Uterus (tissue), 4 donors: ENCODE results near the gene GAPVD1. TPM values are rescaled to one million over a fixed set of nuclear protein-coding genes. Genes with fewer than 3 reads are reported as not detected.
"Not testable (repeated sequence)": the region's sequence is repeated elsewhere in the genome, so short reads cannot be mapped to it uniquely, and the experiment has no call there.

Source experiments
- DNase-seq, 2 donors: peaks; one replicate each; pipeline ENCODE4 v3.0.0-alpha.2; 2019 to 2020
- H3K27ac ChIP-seq, 2 donors: fragments of 200-600 bp; sonication (generic); 1 replicate in 1 of 2; 2 replicates in 1 of 2; pipeline ENCODE4 v1.5.1; 2016 to 2018
- H3K27me3 ChIP-seq, 2 donors: fragments of 200-600 bp; sonication (generic); one replicate each; pipeline ENCODE4 v1.5.1; 2018 to 2019; ENCODE audit warnings: control low read depth in 1 of 2
- H3K36me3 ChIP-seq, 2 donors: fragments of 200-600 bp; sonication (generic); one replicate each; pipeline ENCODE4 v1.5.1; 2019; ENCODE audit warnings: control low read depth in 1 of 2
- H3K4me1 ChIP-seq, 2 donors: fragments of 200-600 bp; sonication (generic); one replicate each; pipeline ENCODE4 v1.5.1; 2018 to 2019; ENCODE audit warnings: control low read depth in 1 of 2
- H3K4me3 ChIP-seq, 2 donors: fragments of 200-600 bp; sonication (generic); 1 replicate in 1 of 2; 2 replicates in 1 of 2; pipeline ENCODE4 v1.5.1; 2018 to 2019; ENCODE audit warnings: mild to moderate bottlenecking in 1 of 2
- H3K9me3 ChIP-seq, 2 donors: fragments of 200-600 bp; sonication (generic); one replicate each; pipeline ENCODE4 v1.5.1; 2019; ENCODE audit warnings: control low read depth in 1 of 2
- POLR2A ChIP-seq, 2 donors: fragments of 450-650 bp; IDR thresholded peaks; one replicate each; pipeline ENCODE4 v1.6.1; 2016; ENCODE audit warnings: antibody characterized with exemption in 2 of 2, mild to moderate bottlenecking in 1 of 2, moderate library complexity in 1 of 2
- intact Hi-C: fragments of 100-400 bp; cut with DNase I; formaldehyde crosslinking; loops from one replicate; pipeline ENCODE4 v1.15.1; 2023; ENCODE audit warnings: low total_unique reads
- total RNA-seq, 4 donors: library from RNA; depleted of rRNA in 3 of 4; stranded (reverse); fragments of >200 nt in 3 of 4; gene quantifications; one replicate each; pipeline versions ENCODE4 v1.1.0 to v1.2.4, GENCODE V29; 2014 to 2023
- TF ChIP-seq, protein P1 (sequence below), 4 experiments: fragments of 200-600 bp in 2 of 4; fragments of 450-650 bp in 2 of 4; sonication (generic) in 2 of 4; IDR thresholded peaks; one replicate each; pipeline ENCODE4 v1.5.1; 2016 to 2019; ENCODE audit warnings: antibody characterized with exemption in 4 of 4, mild to moderate bottlenecking in 2 of 4, moderate library complexity in 1 of 4
- donor health status: DM: yes; HTN: yes; CAD: no.

The GAPVD1 gene
- 10 to 100 TPM; 41.0 to 73.8 (median 64.0) TPM for total RNA-seq

DNA sequence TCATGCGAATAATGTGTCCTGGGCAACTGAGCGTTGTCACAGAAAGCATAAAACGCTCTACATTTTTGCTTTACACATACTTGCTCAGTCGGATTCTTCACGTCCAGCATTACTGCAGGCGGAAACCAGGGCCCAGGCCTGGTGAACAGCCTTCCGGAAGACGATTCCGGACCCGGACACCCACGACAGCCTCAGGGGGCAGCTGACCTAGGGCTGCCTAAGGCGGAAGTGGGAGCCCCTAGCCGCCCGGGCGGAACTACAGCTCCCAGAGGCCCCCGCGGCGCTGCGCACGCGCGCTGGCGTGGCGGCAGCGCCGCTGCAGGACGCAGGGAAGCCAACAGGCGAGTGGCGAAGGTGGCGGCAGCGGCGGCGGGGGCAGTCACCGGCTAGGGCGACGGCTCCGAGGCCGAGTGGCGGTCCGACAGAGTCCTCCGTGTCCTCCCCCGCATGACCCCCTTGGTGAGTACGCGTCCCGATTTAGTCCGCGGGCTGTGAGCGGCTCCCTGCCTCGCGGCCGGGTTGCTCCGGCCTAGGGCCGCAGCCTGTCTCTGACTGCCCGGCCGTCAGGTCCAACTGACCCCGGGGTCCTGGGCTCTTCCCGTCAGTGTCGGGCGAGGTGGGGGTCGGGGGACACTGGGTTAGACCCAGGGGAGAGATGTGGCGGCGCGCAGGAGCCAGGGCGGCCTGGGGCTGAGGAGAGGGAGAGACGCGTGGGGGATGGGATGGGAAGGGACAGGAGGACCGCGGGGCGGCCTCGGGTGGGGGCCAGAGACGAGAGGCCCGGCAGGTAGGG, at the start of gene GAPVD1:
GAPVD1 (plus strand) TSS at position 326 of the 793 bp plus-strand sequence. CDS start 37,096 bp downstream, outside the sequence.
- DNase-seq = peak; percentile 80 to 89
- no peaks in the 10 kb centered on the region for H3K9me3 ChIP-seq
- intact Hi-C loops = no loop called here
- H3K27me3 ChIP-seq = no peaks in the 10 kb centered on the region
- no peaks in the 10 kb centered on the region for H3K4me1 ChIP-seq
- H3K36me3 ChIP-seq = no peaks in the 10 kb centered on the region
- peak; percentile 54 to 67 for TF ChIP-seq POLR2A (IDR thresholded peaks at IDR 0.05)
- TF ChIP-seq, protein P1, sequence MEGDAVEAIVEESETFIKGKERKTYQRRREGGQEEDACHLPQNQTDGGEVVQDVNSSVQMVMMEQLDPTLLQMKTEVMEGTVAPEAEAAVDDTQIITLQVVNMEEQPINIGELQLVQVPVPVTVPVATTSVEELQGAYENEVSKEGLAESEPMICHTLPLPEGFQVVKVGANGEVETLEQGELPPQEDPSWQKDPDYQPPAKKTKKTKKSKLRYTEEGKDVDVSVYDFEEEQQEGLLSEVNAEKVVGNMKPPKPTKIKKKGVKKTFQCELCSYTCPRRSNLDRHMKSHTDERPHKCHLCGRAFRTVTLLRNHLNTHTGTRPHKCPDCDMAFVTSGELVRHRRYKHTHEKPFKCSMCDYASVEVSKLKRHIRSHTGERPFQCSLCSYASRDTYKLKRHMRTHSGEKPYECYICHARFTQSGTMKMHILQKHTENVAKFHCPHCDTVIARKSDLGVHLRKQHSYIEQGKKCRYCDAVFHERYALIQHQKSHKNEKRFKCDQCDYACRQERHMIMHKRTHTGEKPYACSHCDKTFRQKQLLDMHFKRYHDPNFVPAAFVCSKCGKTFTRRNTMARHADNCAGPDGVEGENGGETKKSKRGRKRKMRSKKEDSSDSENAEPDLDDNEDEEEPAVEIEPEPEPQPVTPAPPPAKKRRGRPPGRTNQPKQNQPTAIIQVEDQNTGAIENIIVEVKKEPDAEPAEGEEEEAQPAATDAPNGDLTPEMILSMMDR (IDR thresholded peaks at IDR 0.05) = peak; percentile 32 to 68 (median 66)
- peak within 1 kb of the TSS; percentile 76 to 87 for H3K4me3 ChIP-seq
- peak within 1 kb of the TSS; percentile 47 to 82 for H3K27ac ChIP-seq

GRCh38 chr9:125214186-125214585, 47.4 kb upstream of the GAPVD1 start:
- Histone ChIP-seq H3K4me3 (no peak overlapping the region), H3K27me3 (no peaks in the 10 kb centered on the region), H3K9me3 (no peaks in the 10 kb centered on the region), H3K27ac (no peak overlapping the region), H3K4me1 (no peaks in the 10 kb centered on the region), H3K36me3 (no peaks in the 10 kb centered on the region)
- DNase-seq = no peak
- TF ChIP-seq POLR2A (IDR thresholded peaks at IDR 0.05) = no peak
- TF ChIP-seq, protein P1 (IDR thresholded peaks at IDR 0.05) = no peak
- intact Hi-C loops = no loop called here

GRCh38 chr9:125218621-125219020, 43.0 kb upstream of the GAPVD1 start:
- Histone ChIP-seq H3K4me3 (no peak overlapping the region), H3K9me3 (no peaks in the 10 kb centered on the region), H3K36me3 (no peaks in the 10 kb centered on the region), H3K27me3 (no peaks in the 10 kb centered on the region), H3K4me1 (no peaks in the 10 kb centered on the region), H3K27ac (no peak overlapping the region)
- no peak for DNase-seq
- intact Hi-C loops = no loop called here
- TF ChIP-seq POLR2A (IDR thresholded peaks at IDR 0.05) = no peak
- TF ChIP-seq, protein P1 (IDR thresholded peaks at IDR 0.05) = no peak

DNA sequence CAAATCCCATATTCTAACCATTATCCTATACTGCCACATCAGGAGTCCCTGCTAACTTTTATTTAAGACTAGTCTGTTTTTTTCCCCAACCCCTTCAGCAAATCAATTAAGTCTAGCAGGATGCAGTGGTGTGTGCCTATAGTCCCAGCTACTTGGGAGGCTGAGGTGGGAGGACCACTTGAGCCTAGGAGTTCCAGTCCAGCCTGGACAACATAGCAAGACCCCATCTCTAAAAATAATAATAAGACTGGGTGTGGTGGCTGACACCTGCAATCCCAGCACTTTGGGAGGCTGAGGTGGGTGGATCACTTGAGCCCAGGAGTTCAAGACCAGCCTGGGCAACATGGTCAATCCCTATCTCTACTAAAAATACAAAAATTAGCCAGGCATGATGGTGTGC, 36.8 kb upstream of the GAPVD1 start:
- H3K4me1 ChIP-seq, H3K36me3 ChIP-seq, H3K4me3 ChIP-seq, DNase-seq, H3K27me3 ChIP-seq, intact Hi-C loops, H3K27ac ChIP-seq, H3K9me3 ChIP-seq: not testable (repeated sequence)

GRCh38 chr9:125227761-125228160, 33.9 kb upstream of the GAPVD1 start:
- H3K4me1 ChIP-seq = no peaks in the 10 kb centered on the region
- no peak overlapping the region for H3K27ac ChIP-seq
- DNase-seq = no peak
- no peaks in the 10 kb centered on the region for H3K9me3 ChIP-seq
- no peaks in the 10 kb centered on the region for H3K27me3 ChIP-seq
- H3K4me3 ChIP-seq = no peak overlapping the region
- TF ChIP-seq, protein P1 (IDR thresholded peaks at IDR 0.05) = no peak
- TF ChIP-seq POLR2A (IDR thresholded peaks at IDR 0.05) = no peak
- no peaks in the 10 kb centered on the region for H3K36me3 ChIP-seq
- intact Hi-C loops = no loop called here
